HG03175 (cell line): ENCODE data around the gene MYO1H.
"Not testable (repeated sequence)": the region's sequence is repeated elsewhere in the genome, so short reads cannot be mapped to it uniquely, and the experiment has no call there.

Experiments used
- ATAC-seq: cut with Tn5 transposase; IDR thresholded peaks from one replicate; pipeline ENCODE4 v1.9.1; 2021; ENCODE audit warnings: mild to moderate bottlenecking, moderate library complexity; ENCODE audit not compliant: unreplicated experiment

MYO1H gene

GRCh38 chr12:109406147-109406546, 58.4 kb downstream of the MYO1H start:
- not testable (repeated sequence) for ATAC-seq

- no peak for ATAC-seq
These were observed 71.3 kb downstream of the MYO1H start for GRCh38 chr12:109418848-109419480.

- no peak for ATAC-seq
These were observed 73.8 kb downstream of the MYO1H start for GRCh38 chr12:109421355-109422087.

GRCh38 chr12:109422251-109422650, 74.6 kb downstream of the MYO1H start:
- no peak for ATAC-seq

- no peak for ATAC-seq
These were observed 75.7 kb downstream of the MYO1H start for GRCh38 chr12:109423392-109423791.

GRCh38 chr12:109428037-109428629, 80.4 kb downstream of the MYO1H start:
- no peak for ATAC-seq

- ATAC-seq = not testable (repeated sequence)
These were observed 81.1 kb downstream of the MYO1H start for GRCh38 chr12:109428804-109429203.

- no peak for ATAC-seq
These were observed 82.5 kb downstream of the MYO1H start for GRCh38 chr12:109430244-109430643.

- no peak for ATAC-seq
These were observed 84.7 kb downstream of the MYO1H start for GRCh38 chr12:109432431-109432830.

- ATAC-seq = no peak
These were observed 85.2 kb downstream of the MYO1H start for GRCh38 chr12:109432842-109433304.

- no peak for ATAC-seq
These were observed 85.9 kb downstream of the MYO1H start for GRCh38 chr12:109433618-109434017.

GRCh38 chr12:109434582-109434981, 86.9 kb downstream of the MYO1H start:
- ATAC-seq = no peak

- ATAC-seq = no peak
These were observed 87.9 kb downstream of the MYO1H start for GRCh38 chr12:109435428-109436187.

- no peak for ATAC-seq
These were observed 88.5 kb downstream of the MYO1H start for GRCh38 chr12:109436188-109436560.

GRCh38 chr12:109439181-109439580, 91.5 kb downstream of the MYO1H start:
- no peak for ATAC-seq

GRCh38 chr12:109439951-109440350, 92.3 kb downstream of the MYO1H start:
- ATAC-seq = not testable (repeated sequence)

GRCh38 chr12:109440851-109441490, 93.3 kb downstream of the MYO1H start:
- ATAC-seq = no peak

GRCh38 chr12:109443794-109444193, 96.1 kb downstream of the MYO1H start:
- ATAC-seq = no peak

GRCh38 chr12:109444259-109444658, 96.6 kb downstream of the MYO1H start:
- ATAC-seq = no peak

GRCh38 chr12:109445191-109445609, 97.5 kb downstream of the MYO1H start:
- ATAC-seq = no peak

GRCh38 chr12:109446869-109447268, 99.2 kb downstream of the MYO1H start:
- ATAC-seq = no peak
